Smooth muscle cell (in vitro differentiated cells): ENCODE data around the gene SREK1. TPM values are rescaled to one million over a fixed set of nuclear protein-coding genes. Genes with fewer than 3 reads are reported as not detected.

Experiments
- DNase-seq: peaks from one replicate; lab custom pipeline; 2025; ENCODE audit not compliant: unreplicated experiment; lab: John Stamatoyannopoulos, UW
- H2AFZ ChIP-seq: fragments of 200-600 bp; sonication (generic); 2 replicates; pipeline ENCODE4 v1.6.0; 2016; ENCODE audit warnings: antibody characterized with exemption, low read depth, mild to moderate bottlenecking
- H3F3A ChIP-seq: fragments of 200-600 bp; sonication (generic); 2 replicates; pipeline ENCODE4 v1.6.0; 2017; ENCODE audit warnings: antibody characterized with exemption, low read depth
- H3K27ac ChIP-seq: fragments of 200-600 bp; sonication (generic); 2 replicates; pipeline ENCODE4 v1.5.1; 2016; ENCODE audit warnings: low read depth, mild to moderate bottlenecking
- H3K27me3 ChIP-seq: fragments of 200-600 bp; sonication (generic); 2 replicates; pipeline ENCODE4 v1.6.1; 2016; ENCODE audit warnings: low read depth, mild to moderate bottlenecking
- H3K36me3 ChIP-seq: fragments of 200-600 bp; sonication (generic); 2 replicates; pipeline ENCODE4 v1.5.1; 2016; ENCODE audit warnings: low read depth
- H3K4me1 ChIP-seq: fragments of 200-600 bp; sonication (generic); 2 replicates; pipeline ENCODE4 v1.5.1; 2016; ENCODE audit warnings: low read depth
- H3K4me2 ChIP-seq: fragments of 200-600 bp; sonication (generic); 2 replicates; pipeline ENCODE4 v1.6.0; 2016; ENCODE audit warnings: mild to moderate bottlenecking
- H3K4me3 ChIP-seq: fragments of 200-600 bp; sonication (generic); 2 replicates; pipeline ENCODE4 v1.5.1; 2016; ENCODE audit warnings: mild to moderate bottlenecking
- H3K79me2 ChIP-seq: fragments of 200-600 bp; sonication (generic); 2 replicates; pipeline ENCODE4 v1.6.0; 2016; ENCODE audit warnings: low read depth, mild to moderate bottlenecking
- H3K9ac ChIP-seq: fragments of 200-600 bp; sonication (generic); 2 replicates; pipeline ENCODE4 v1.6.0; 2016; ENCODE audit warnings: low read depth
- H3K9me3 ChIP-seq: fragments of 200-600 bp; sonication (generic); replicated peaks from 2 replicates; pipeline ENCODE4 v1.5.1; 2016; ENCODE audit warnings: low read depth
- H4K20me1 ChIP-seq: fragments of 200-600 bp; sonication (generic); 2 replicates; pipeline ENCODE4 v1.6.0; 2016; ENCODE audit warnings: low read depth
- WGBS: methylation state at CpG from one replicate; pipeline ENCODE4 v1.1.7; 2016; ENCODE audit warnings: low lambda C conversion rate; 5-methylcytosine and 5-hydroxymethylcytosine counted together
- polyA plus RNA-seq: library from polyadenylated mRNA; unstranded; fragments of >200 nt; fragmentation: Nextera tagmentation; extraction: Ambion mirVana; gene quantifications from 2 replicates; pipeline ENCODE4 v1.2.1, GENCODE V29; 2016
- total RNA-seq: library from RNA; depleted of rRNA; stranded (reverse); fragments of >200 nt; gene quantifications from 2 replicates; pipeline ENCODE4 v1.2.3, GENCODE V29; 2014
- TF ChIP-seq, protein P1 (sequence below): fragments of 200-600 bp; sonication (generic); IDR thresholded peaks from 2 replicates; pipeline ENCODE4 v1.5.1; 2017; ENCODE audit warnings: borderline replicate concordance, mild to moderate bottlenecking, antibody characterized with exemption; ENCODE audit not compliant: insufficient read depth, poor library complexity, severe bottlenecking

Gene SREK1
- total and polyA plus RNA-seq, 2 experiments from 2014 or later, result 31.0 to 70.9 TPM

DNA sequence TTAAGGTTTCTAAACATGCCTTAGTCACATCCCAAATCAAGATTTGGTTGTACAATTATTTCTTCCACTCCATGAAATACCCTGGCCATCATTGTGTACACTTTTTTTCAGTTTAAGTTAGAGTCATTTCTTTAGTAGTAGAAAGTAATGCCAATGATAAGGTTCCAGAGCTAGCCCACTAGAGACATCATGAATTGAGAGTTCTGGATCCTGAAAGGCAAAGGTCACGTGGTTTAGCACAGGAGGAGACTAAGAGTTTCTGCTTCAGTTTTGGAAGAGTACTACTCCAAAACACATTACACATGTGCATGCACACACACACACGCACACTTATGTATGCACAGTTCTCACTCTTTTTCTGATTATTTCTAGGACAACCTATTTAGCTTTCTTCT is 4.8 kb upstream of the SREK1 start:
- Histone ChIP-seq H3K9me3 (no peaks in the 10 kb centered on the region), H3K27ac (no peak overlapping the region), H3K27me3 (peaks cover 4% of the 10 kb centered on the region), H3K79me2 (no peaks in the 10 kb centered on the region), H3K4me1 (peaks cover 8% of the 10 kb centered on the region), H3K9ac (no peak overlapping the region), H4K20me1 (no peaks in the 10 kb centered on the region), H2AFZ (no peak overlapping the region), H3K4me3 (no peak overlapping the region), H3K36me3 (no peaks in the 10 kb centered on the region), H3F3A (no peaks in the 10 kb centered on the region), H3K4me2 (no peak overlapping the region)
- DNase-seq, result no peak
- WGBS, result 92% methylated on average over 2 of the region's 2 CpGs
- TF ChIP-seq, protein P1, sequence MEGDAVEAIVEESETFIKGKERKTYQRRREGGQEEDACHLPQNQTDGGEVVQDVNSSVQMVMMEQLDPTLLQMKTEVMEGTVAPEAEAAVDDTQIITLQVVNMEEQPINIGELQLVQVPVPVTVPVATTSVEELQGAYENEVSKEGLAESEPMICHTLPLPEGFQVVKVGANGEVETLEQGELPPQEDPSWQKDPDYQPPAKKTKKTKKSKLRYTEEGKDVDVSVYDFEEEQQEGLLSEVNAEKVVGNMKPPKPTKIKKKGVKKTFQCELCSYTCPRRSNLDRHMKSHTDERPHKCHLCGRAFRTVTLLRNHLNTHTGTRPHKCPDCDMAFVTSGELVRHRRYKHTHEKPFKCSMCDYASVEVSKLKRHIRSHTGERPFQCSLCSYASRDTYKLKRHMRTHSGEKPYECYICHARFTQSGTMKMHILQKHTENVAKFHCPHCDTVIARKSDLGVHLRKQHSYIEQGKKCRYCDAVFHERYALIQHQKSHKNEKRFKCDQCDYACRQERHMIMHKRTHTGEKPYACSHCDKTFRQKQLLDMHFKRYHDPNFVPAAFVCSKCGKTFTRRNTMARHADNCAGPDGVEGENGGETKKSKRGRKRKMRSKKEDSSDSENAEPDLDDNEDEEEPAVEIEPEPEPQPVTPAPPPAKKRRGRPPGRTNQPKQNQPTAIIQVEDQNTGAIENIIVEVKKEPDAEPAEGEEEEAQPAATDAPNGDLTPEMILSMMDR, result no peak

DNA sequence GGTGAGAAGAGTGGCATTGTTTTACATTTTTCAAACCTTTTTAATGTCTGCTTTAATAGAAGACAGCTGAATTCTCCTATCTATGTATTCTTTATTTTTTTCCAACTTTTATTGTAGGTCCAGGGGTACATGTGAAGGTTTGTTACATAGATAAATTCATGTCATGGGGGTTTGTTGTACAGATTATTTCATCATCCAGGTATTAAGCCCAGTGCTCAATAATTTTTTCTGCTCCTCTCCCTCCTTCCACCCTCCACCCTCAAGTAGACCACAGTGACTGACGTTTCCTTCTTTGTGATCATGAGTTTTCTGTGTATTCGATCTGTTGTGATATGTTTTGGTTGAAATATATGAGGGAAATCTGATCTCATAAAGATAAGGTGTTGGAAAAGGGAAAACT is 1.7 kb upstream of the SREK1 start:
- Histone ChIP-seq H4K20me1 (peaks cover 17% of the 10 kb centered on the region), H3K36me3 (no peaks in the 10 kb centered on the region), H3K4me1 (peaks cover 25% of the 10 kb centered on the region), H3K79me2 (peaks cover 25% of the 10 kb centered on the region), H3K27ac (no peak overlapping the region), H3K27me3 (peaks cover 4% of the 10 kb centered on the region), H3F3A (no peaks in the 10 kb centered on the region), H3K4me2 (no peak overlapping the region), H2AFZ (no peak overlapping the region), H3K9me3 (no peaks in the 10 kb centered on the region), H3K4me3 (no peak overlapping the region), H3K9ac (no peak overlapping the region)
- no peak for DNase-seq
- TF ChIP-seq, protein P1, result no peak
- 94% methylated on average over 2 of the region's 2 CpGs for WGBS

DNA sequence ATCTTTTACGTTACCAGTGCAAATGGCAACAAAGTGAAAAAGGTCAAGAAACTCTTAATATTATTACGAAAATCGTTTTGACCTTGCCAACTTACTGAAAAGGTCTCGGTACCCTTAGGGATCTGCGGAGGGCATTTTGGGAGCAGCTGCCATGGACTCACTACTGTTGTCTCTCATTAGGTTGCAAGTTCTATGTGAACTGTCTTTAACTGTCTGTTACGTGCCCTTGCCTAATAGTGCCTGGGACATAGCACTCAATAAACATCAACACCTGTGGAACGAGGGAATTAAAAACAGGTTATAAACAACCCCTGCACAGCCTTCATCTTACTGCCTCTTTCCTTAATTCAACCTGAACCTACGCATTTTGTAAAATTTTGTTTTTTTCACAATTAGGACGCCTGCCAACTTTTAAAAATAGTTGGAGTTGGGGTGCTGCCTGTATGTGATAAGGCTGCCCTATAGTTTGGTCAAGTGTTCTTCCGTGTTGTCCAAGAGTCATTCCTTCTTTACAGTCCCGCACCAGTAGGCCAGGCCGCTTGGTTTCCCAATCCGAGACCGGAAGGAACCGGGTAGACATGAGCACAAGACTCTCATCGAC is 527 bp upstream of the SREK1 start:
- Histone ChIP-seq H3K4me2 (peak overlapping the region; percentile 94), H3K27me3 (no peaks in the 10 kb centered on the region), H3K9ac (peak overlapping the region; percentile 98), H3K4me1 (peaks cover 25% of the 10 kb centered on the region), H3K9me3 (no peaks in the 10 kb centered on the region), H3K27ac (peak overlapping the region; percentile 98), H3K79me2 (peaks cover 37% of the 10 kb centered on the region), H3K4me3 (peak overlapping the region; percentile 84), H2AFZ (peak overlapping the region; percentile 79), H3K36me3 (no peaks in the 10 kb centered on the region), H3F3A (no peaks in the 10 kb centered on the region), H4K20me1 (peaks cover 29% of the 10 kb centered on the region)
- WGBS, result 28% methylated on average over 16 of the region's 16 CpGs
- TF ChIP-seq, protein P1, result no peak
- DNase-seq, result no peak

GRCh38 chr5:66144834-66145390 is 812 bp downstream of the SREK1 start:
- no peak for DNase-seq
- Histone ChIP-seq H3K79me2 (peaks cover 49% of the 10 kb centered on the region), H3K9ac (peak overlapping the region; percentile 98), H3K4me3 (peak overlapping the region; percentile 84), H3F3A (no peaks in the 10 kb centered on the region), H3K9me3 (no peaks in the 10 kb centered on the region), H3K27me3 (no peaks in the 10 kb centered on the region), H2AFZ (peak overlapping the region; percentile 79), H3K4me1 (peaks cover 25% of the 10 kb centered on the region), H4K20me1 (peaks cover 40% of the 10 kb centered on the region), H3K36me3 (no peaks in the 10 kb centered on the region), H3K4me2 (peak overlapping the region; percentile 94), H3K27ac (peak overlapping the region; percentile 98)
- TF ChIP-seq, protein P1, result no peak
- under 1% methylated on average over 22 of the region's 22 CpGs for WGBS
